Measurements from ENCODE around the gene DHRSX. TPM values are rescaled to one million over a fixed set of nuclear protein-coding genes. Genes with fewer than 3 reads are reported as not detected.
"Not testable (repeated sequence)": the region's sequence is repeated elsewhere in the genome, so short reads cannot be mapped to it uniquely, and the experiment has no call there.

Gene DHRSX
- total and polyA plus RNA-seq, 3 experiments from 2014 or later = 21.5 to 26.6 (median 25.3) TPM

GRCh38 chrX:2540426-2540947, 39.7 kb upstream of the DHRSX start:
- DNase-seq = no peak

DNA sequence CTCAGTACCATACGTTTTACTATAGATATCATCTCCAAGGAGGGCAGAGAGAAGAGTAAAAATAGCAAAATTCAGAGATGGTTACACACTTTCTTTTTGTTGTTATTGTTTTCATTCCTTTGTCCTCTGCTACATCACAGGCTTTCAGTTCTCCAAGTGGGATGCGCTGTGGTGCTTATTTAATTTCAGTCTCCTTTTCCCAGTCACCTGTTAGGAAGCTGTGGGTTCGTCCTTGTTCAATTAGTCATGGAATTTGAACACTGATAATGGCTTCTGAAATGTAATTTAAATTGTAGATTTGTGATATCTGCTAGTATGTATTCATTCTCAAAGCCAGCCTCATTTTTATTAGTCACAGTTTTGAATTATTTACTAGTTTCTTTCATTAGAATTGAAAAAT, 38.8 kb upstream of the DHRSX start:
- Histone ChIP-seq H3K4me3 (ENCODE audit: low read length) (no peak overlapping the region), H3K4me1 (ENCODE audit: insufficient read depth, low read length) (no peaks in the 10 kb centered on the region), H3K27ac (ENCODE audit: low read depth, low read length) (no peak overlapping the region), H3K27me3 (ENCODE audit: insufficient read depth, low read length, poor library complexity, severe bottlenecking) (no peaks in the 10 kb centered on the region), H3K36me3 (ENCODE audit: insufficient read depth, low read length) (no peaks in the 10 kb centered on the region), H3K9me3 (ENCODE audit: low read length) (no peaks in the 10 kb centered on the region)
- H3K4me3 Mint-ChIP-seq = no peak overlapping the region
- H3K27ac Mint-ChIP-seq = no peak overlapping the region
- H3K36me3 Mint-ChIP-seq = no peaks in the 10 kb centered on the region
- no peaks in the 10 kb centered on the region for H3K4me1 Mint-ChIP-seq
- H3K27me3 Mint-ChIP-seq = peaks cover 10 to 31% of the 10 kb centered on the region in 2 donors
- CTCF ChIA-PET = no interaction called here
- no peak for DNase-seq
- H3K9me3 Mint-ChIP-seq = peaks cover 0 to under 1% (median 0%) of the 10 kb centered on the region in 5 donors
- POLR2A ChIA-PET = no interaction called here

More at GRCh38 chrX:2540426-2540947, 39.7 kb upstream of the DHRSX start:
- Histone ChIP-seq H3K4me3 (ENCODE audit: low read length) (no peak overlapping the region), H3K9me3 (ENCODE audit: low read length) (no peaks in the 10 kb centered on the region), H3K36me3 (ENCODE audit: insufficient read depth, low read length) (no peaks in the 10 kb centered on the region), H3K27ac (ENCODE audit: low read depth, low read length) (no peak overlapping the region), H3K27me3 (ENCODE audit: insufficient read depth, low read length, poor library complexity, severe bottlenecking) (no peaks in the 10 kb centered on the region), H3K4me1 (ENCODE audit: insufficient read depth, low read length) (no peaks in the 10 kb centered on the region)
- peaks cover 8 to 28% of the 10 kb centered on the region in 2 donors for H3K27me3 Mint-ChIP-seq
- H3K9me3 Mint-ChIP-seq = no peaks in the 10 kb centered on the region
- POLR2A ChIA-PET = no interaction called here
- CTCF ChIA-PET = no interaction called here
- H3K4me1 Mint-ChIP-seq = no peaks in the 10 kb centered on the region
- no peak overlapping the region for H3K4me3 Mint-ChIP-seq
- no peak overlapping the region for H3K27ac Mint-ChIP-seq
- H3K36me3 Mint-ChIP-seq = no peaks in the 10 kb centered on the region

DNA sequence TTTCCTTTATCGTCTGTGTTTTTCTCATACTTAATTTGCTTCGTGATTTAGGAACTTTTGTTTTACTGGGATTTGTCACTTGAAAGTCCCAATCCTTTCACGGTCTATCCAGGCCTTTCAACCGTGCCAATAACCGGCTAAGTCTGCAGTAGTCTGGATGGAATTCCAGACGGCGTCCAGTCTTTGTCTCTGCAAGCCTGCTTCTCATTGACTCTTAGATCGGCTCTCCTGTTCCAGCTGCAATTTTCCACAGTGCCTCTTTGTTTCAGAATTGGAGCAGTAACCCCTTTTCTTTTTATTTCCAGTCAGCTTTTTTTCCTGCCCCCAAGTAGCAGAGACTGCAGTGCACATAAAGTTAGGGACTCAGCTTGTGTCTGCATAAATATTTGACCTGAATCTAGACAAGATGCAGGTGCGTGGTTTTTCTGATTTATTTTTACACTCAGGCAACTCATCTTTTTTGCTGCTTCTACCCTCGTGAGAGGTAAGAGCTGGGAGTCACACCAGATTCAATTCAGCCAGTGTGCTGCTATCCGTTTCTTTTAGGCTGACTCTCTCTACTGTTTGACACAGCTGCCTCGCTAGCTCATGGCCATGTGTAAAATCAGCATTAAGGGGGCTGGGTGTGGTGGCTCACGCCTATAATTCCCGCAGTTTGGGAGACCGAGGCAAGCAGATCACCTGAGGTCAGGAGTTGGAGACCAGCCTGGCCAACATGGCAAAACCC, 37.4 kb upstream of the DHRSX start:
- CTCF ChIA-PET = no interaction called here
- POLR2A ChIA-PET = no interaction called here
- Histone ChIP-seq H3K36me3 (ENCODE audit: insufficient read depth, low read length) (no peaks in the 10 kb centered on the region), H3K27me3 (ENCODE audit: insufficient read depth, low read length, poor library complexity, severe bottlenecking) (no peaks in the 10 kb centered on the region), H3K4me3 (ENCODE audit: low read length) (no peak overlapping the region), H3K9me3 (ENCODE audit: low read length) (no peaks in the 10 kb centered on the region), H3K4me1 (ENCODE audit: insufficient read depth, low read length) (no peaks in the 10 kb centered on the region), H3K27ac (ENCODE audit: low read depth, low read length) (no peak overlapping the region)
- H3K36me3 Mint-ChIP-seq = no peaks in the 10 kb centered on the region
- no peak overlapping the region for H3K27ac Mint-ChIP-seq
- H3K9me3 Mint-ChIP-seq = peaks cover 0 to 1% (median 0%) of the 10 kb centered on the region in 5 donors
- peaks cover 10 to 30% of the 10 kb centered on the region in 2 donors for H3K27me3 Mint-ChIP-seq
- H3K4me3 Mint-ChIP-seq = no peak overlapping the region
- H3K4me1 Mint-ChIP-seq = no peaks in the 10 kb centered on the region
- no peak for DNase-seq

DNA sequence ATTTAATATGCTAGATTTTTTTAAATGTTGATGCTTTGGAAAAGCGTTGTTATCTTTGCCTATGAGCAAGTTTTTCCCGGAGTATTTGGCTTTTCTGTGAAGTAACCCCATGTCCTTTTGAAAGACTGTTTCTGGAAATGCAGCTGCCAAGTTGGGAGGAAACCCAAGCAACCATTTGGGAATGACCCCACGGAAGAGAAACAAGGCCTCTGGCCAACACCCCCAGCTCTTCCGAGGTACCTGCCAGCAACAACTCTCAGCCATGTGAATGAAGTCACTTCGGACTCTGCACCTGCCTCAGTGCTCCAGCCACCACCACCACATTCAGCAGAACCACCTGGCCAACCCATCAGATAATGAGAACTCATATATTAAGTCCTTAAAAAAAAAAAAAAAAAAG, 36.2 kb upstream of the DHRSX start:
- Histone ChIP-seq H3K36me3 (ENCODE audit: insufficient read depth, low read length) (no peaks in the 10 kb centered on the region), H3K9me3 (ENCODE audit: low read length) (no peaks in the 10 kb centered on the region), H3K27me3 (ENCODE audit: insufficient read depth, low read length, poor library complexity, severe bottlenecking) (no peaks in the 10 kb centered on the region), H3K4me1 (ENCODE audit: insufficient read depth, low read length) (no peaks in the 10 kb centered on the region), H3K4me3 (ENCODE audit: low read length) (no peak overlapping the region), H3K27ac (ENCODE audit: low read depth, low read length) (no peak overlapping the region)
- H3K27me3 Mint-ChIP-seq = peaks cover 10 to 28% of the 10 kb centered on the region in 2 donors
- no peaks in the 10 kb centered on the region for H3K36me3 Mint-ChIP-seq
- H3K4me3 Mint-ChIP-seq = no peak overlapping the region
- ChIA-PET POLR2A (no interaction called here), CTCF (no interaction called here)
- peaks cover 0 to 1% (median 0%) of the 10 kb centered on the region in 5 donors for H3K9me3 Mint-ChIP-seq
- no peaks in the 10 kb centered on the region for H3K4me1 Mint-ChIP-seq
- H3K27ac Mint-ChIP-seq = no peak overlapping the region
- no peak for DNase-seq

DNA sequence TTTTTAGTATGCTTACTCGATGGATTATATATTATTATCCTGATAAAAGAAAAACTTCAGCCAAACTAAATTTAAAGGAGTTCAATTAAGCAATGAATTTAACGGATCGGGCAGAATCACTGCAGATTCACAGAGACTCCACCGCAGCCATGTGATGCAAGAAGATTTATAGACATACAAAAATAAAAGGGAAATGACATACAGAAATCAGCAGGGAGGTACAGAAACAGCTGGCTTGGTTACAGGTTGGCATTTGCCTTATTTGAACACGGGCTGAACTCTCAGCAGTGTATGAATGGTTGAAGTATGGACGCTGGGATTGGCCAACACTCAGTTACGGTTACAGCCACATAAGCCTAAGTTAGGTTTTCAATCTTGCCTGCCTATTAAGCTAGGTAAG, 35.4 kb upstream of the DHRSX start:
- Histone ChIP-seq H3K4me3 (ENCODE audit: low read length) (no peak overlapping the region), H3K27me3 (ENCODE audit: insufficient read depth, low read length, poor library complexity, severe bottlenecking) (no peaks in the 10 kb centered on the region), H3K36me3 (ENCODE audit: insufficient read depth, low read length) (no peaks in the 10 kb centered on the region), H3K4me1 (ENCODE audit: insufficient read depth, low read length) (no peaks in the 10 kb centered on the region), H3K27ac (ENCODE audit: low read depth, low read length) (no peak overlapping the region), H3K9me3 (ENCODE audit: low read length) (no peaks in the 10 kb centered on the region)
- Mint-ChIP-seq H3K4me1 (no peaks in the 10 kb centered on the region), H3K27ac (no peak overlapping the region), H3K27me3 (peaks cover 10 to 24% of the 10 kb centered on the region in 2 donors), H3K36me3 (no peaks in the 10 kb centered on the region), H3K4me3 (no peak overlapping the region), H3K9me3 (peaks cover 0 to 1% (median 0%) of the 10 kb centered on the region in 5 donors)
- DNase-seq = no peak
- CTCF ChIA-PET = no interaction called here
- POLR2A ChIA-PET = no interaction called here

- H3K27ac ChIP-seq (ENCODE audit: low read depth, low read length); H3K4me1 ChIP-seq (ENCODE audit: insufficient read depth, low read length); POLR2A ChIA-PET; H3K4me1 Mint-ChIP-seq; DNase-seq; H3K27ac Mint-ChIP-seq; CTCF ChIA-PET; H3K9me3 ChIP-seq (ENCODE audit: low read length); H3K4me3 ChIP-seq (ENCODE audit: low read length); H3K27me3 ChIP-seq (ENCODE audit: insufficient read depth, low read length, poor library complexity, severe bottlenecking); H3K36me3 Mint-ChIP-seq; H3K36me3 ChIP-seq (ENCODE audit: insufficient read depth, low read length); H3K9me3 Mint-ChIP-seq; H3K4me3 Mint-ChIP-seq: not testable (repeated sequence)
- H3K27me3 Mint-ChIP-seq = peaks cover 10 to 24% of the 10 kb centered on the region in 2 donors
Measured at GRCh38 chrX:2534261-2535021, 33.7 kb upstream of the DHRSX start.

- Mint-ChIP-seq H3K27ac (peak overlapping the region in 1 of 8 donors; percentile 10), H3K9me3 (peaks cover 0 to 1% (median 0%) of the 10 kb centered on the region in 5 donors), H3K27me3 (peaks cover 10 to 31% of the 10 kb centered on the region in 2 donors), H3K4me3 (no peak overlapping the region), H3K4me1 (no peaks in the 10 kb centered on the region), H3K36me3 (no peaks in the 10 kb centered on the region)
- ChIA-PET CTCF (no interaction called here), POLR2A (no interaction called here)
- Histone ChIP-seq H3K27me3 (ENCODE audit: insufficient read depth, low read length, poor library complexity, severe bottlenecking) (no peaks in the 10 kb centered on the region), H3K36me3 (ENCODE audit: insufficient read depth, low read length) (no peaks in the 10 kb centered on the region), H3K4me3 (ENCODE audit: low read length) (no peak overlapping the region), H3K4me1 (ENCODE audit: insufficient read depth, low read length) (no peaks in the 10 kb centered on the region), H3K27ac (ENCODE audit: low read depth, low read length) (no peak overlapping the region), H3K9me3 (ENCODE audit: low read length) (no peaks in the 10 kb centered on the region)
- DNase-seq = no peak
Measured at GRCh38 chrX:2533424-2533823, 32.6 kb upstream of the DHRSX start.

GRCh38 chrX:2526390-2526789, 25.6 kb upstream of the DHRSX start:
- Mint-ChIP-seq H3K27ac (no peak overlapping the region), H3K36me3 (peaks cover 0 to 5% (median 0%) of the 10 kb centered on the region in 3 donors), H3K9me3 (no peaks in the 10 kb centered on the region), H3K27me3 (peaks cover 10 to 46% of the 10 kb centered on the region in 2 donors), H3K4me1 (no peaks in the 10 kb centered on the region), H3K4me3 (no peak overlapping the region)
- Histone ChIP-seq H3K27me3 (ENCODE audit: insufficient read depth, low read length, poor library complexity, severe bottlenecking) (no peaks in the 10 kb centered on the region), H3K4me3 (ENCODE audit: low read length) (no peak overlapping the region), H3K4me1 (ENCODE audit: insufficient read depth, low read length) (no peaks in the 10 kb centered on the region), H3K36me3 (ENCODE audit: insufficient read depth, low read length) (no peaks in the 10 kb centered on the region), H3K9me3 (ENCODE audit: low read length) (no peaks in the 10 kb centered on the region), H3K27ac (ENCODE audit: low read depth, low read length) (no peak overlapping the region)
- ChIA-PET POLR2A (no interaction called here), CTCF (no interaction called here)
- DNase-seq = no peak
